ENCODE measurements around the gene SASS6. TPM values are rescaled to one million over a fixed set of nuclear protein-coding genes. Genes with fewer than 3 reads are reported as not detected.

SASS6 gene
- total and polyA plus RNA-seq, 10 of the 15 experiments (the other 5 are each of a cell fraction or from before 2014, with no cell fraction given) = 6.6 to 17.9 (median 10.2) TPM

- no peak for TF ChIP-seq MYB (IDR thresholded peaks at IDR 0.05; ENCODE audit: borderline replicate concordance, low read depth, low read length)
- peak; percentile 56; the same call in 1 of the 2 replicates for TF ChIP-seq SREBF2 (IDR thresholded peaks at IDR 0.05; ENCODE audit: low read length)
- TF ChIP-seq RUNX3 (IDR thresholded peaks at IDR 0.05; ENCODE audit: low read length) = peak; percentile 82
- 0 out of 2 replicates have a peak, but pooled peaks have one; percentile 64 for TF ChIP-seq SIN3A (IDR thresholded peaks at IDR 0.05; ENCODE audit: low read depth, low read length)
- TF ChIP-seq SMAD5 (IDR thresholded peaks at IDR 0.05; ENCODE audit: low read depth) = peak; percentile 82
- TF ChIP-seq FOXK2 (IDR thresholded peaks at IDR 0.05) = no peak
- TF ChIP-seq MEF2B (IDR thresholded peaks at IDR 0.05; ENCODE audit: partially characterized antibody, poor library complexity, severe bottlenecking) = peak; percentile 32
- TF ChIP-seq JUNB (IDR thresholded peaks at IDR 0.05) = no peak
- 0 out of 2 replicates have a peak, but pooled peaks have one; percentile 8 for TF ChIP-seq SMC3 (IDR thresholded peaks at IDR 0.05; ENCODE audit: borderline replicate concordance, low read length)
- no peak for TF ChIP-seq PAX8 (IDR thresholded peaks at IDR 0.05)
- TF ChIP-seq SMARCA5 (IDR thresholded peaks at IDR 0.05) = peak; percentile 67
- TF ChIP-seq, protein P1, sequence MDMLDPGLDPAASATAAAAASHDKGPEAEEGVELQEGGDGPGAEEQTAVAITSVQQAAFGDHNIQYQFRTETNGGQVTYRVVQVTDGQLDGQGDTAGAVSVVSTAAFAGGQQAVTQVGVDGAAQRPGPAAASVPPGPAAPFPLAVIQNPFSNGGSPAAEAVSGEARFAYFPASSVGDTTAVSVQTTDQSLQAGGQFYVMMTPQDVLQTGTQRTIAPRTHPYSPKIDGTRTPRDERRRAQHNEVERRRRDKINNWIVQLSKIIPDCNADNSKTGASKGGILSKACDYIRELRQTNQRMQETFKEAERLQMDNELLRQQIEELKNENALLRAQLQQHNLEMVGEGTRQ (IDR thresholded peaks at IDR 0.05; ENCODE audit: borderline replicate concordance, low read depth, low read length) = no peak
- no peak for TF ChIP-seq JUND (IDR thresholded peaks at IDR 0.05; ENCODE audit: low read depth, low read length)
- peak in 1 of 2 experiments; percentile 83; a peak in 1 of 3 replicates for TF ChIP-seq EGR1 (IDR thresholded peaks at IDR 0.05; ENCODE audit: borderline replicate concordance in 1 of 2, low read depth in 2 of 2, low read length in 2 of 2)
- peak; percentile 73; the same call in 1 of the 2 replicates for TF ChIP-seq SREBF1 (IDR thresholded peaks at IDR 0.05; ENCODE audit: low read length)
- TF ChIP-seq, protein P2, sequence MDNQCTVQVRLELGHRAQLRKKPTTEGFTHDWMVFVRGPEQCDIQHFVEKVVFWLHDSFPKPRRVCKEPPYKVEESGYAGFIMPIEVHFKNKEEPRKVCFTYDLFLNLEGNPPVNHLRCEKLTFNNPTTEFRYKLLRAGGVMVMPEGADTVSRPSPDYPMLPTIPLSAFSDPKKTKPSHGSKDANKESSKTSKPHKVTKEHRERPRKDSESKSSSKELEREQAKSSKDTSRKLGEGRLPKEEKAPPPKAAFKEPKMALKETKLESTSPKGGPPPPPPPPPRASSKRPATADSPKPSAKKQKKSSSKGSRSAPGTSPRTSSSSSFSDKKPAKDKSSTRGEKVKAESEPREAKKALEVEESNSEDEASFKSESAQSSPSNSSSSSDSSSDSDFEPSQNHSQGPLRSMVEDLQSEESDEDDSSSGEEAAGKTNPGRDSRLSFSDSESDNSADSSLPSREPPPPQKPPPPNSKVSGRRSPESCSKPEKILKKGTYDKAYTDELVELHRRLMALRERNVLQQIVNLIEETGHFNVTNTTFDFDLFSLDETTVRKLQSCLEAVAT (IDR thresholded peaks at IDR 0.05) = peak; percentile 63
- no peak for TF ChIP-seq RAD21 (IDR thresholded peaks at IDR 0.05; ENCODE audit: insufficient read depth, low read depth, low read length)
- TF ChIP-seq, protein P3, sequence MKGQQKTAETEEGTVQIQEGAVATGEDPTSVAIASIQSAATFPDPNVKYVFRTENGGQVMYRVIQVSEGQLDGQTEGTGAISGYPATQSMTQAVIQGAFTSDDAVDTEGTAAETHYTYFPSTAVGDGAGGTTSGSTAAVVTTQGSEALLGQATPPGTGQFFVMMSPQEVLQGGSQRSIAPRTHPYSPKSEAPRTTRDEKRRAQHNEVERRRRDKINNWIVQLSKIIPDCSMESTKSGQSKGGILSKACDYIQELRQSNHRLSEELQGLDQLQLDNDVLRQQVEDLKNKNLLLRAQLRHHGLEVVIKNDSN (IDR thresholded peaks at IDR 0.05; ENCODE audit: borderline replicate concordance, extremely low read length, insufficient read depth, low read depth, low read length) = peak; percentile 26
- 0 out of 2 replicates have a peak, but pooled peaks have one; percentile 17 for TF ChIP-seq ZBED1 (IDR thresholded peaks at IDR 0.05; ENCODE audit: borderline replicate concordance)
- 0 out of 2 replicates have a peak, but pooled peaks have one; percentile 23 for TF ChIP-seq FOXM1 (IDR thresholded peaks at IDR 0.05; ENCODE audit: low read depth, low read length)
- no peak for TF ChIP-seq NFYA (IDR thresholded peaks at IDR 0.05; ENCODE audit: borderline replicate concordance, low read depth, low read length)
- peak; percentile 63 for TF ChIP-seq ZNF687 (IDR thresholded peaks at IDR 0.05)
Measured at GRCh38 chr1:100037927-100038659, 94.6 kb downstream of the SASS6 start (continued).

Measured in GM12878 (cell line).